Non-pigmented ciliary epithelial cell (primary cell): ENCODE measurements around the gene PLA2G2A.
"Not testable (repeated sequence)": the region's sequence is repeated elsewhere in the genome, so short reads cannot be mapped to it uniquely, and the experiment has no call there.

Experiments used
- DNase-seq: peaks from one replicate; pipeline ENCODE4 v3.0.0-alpha.2; 2010; ENCODE audit warnings: low read depth

Gene PLA2G2A

GRCh38 chr1:19973616-19974015, 5.8 kb downstream of the PLA2G2A start:
- DNase-seq: no peak

GRCh38 chr1:19971664-19972063, 7.8 kb downstream of the PLA2G2A start:
- DNase-seq: no peak

- no peak for DNase-seq
Observed at GRCh38 chr1:19969898-19970660, 9.3 kb downstream of the PLA2G2A start.

- no peak for DNase-seq
Observed at GRCh38 chr1:19967808-19968207, 11.6 kb downstream of the PLA2G2A start.

- no peak for DNase-seq
Observed at GRCh38 chr1:19964542-19964941, 14.9 kb downstream of the PLA2G2A start.

GRCh38 chr1:19963636-19964035, 15.8 kb downstream of the PLA2G2A start:
- no peak for DNase-seq

GRCh38 chr1:19960591-19960990, 18.8 kb downstream of the PLA2G2A start:
- DNase-seq: no peak

GRCh38 chr1:19957779-19958178, 21.6 kb downstream of the PLA2G2A start:
- no peak for DNase-seq

- DNase-seq: no peak
Observed at GRCh38 chr1:19955534-19956170, 23.8 kb downstream of the PLA2G2A start.

GRCh38 chr1:19954059-19954458, 25.4 kb downstream of the PLA2G2A start:
- DNase-seq: no peak

- DNase-seq: peak; percentile 55
Observed at GRCh38 chr1:19949016-19949415, 30.4 kb downstream of the PLA2G2A start.

- DNase-seq: no peak
Observed at GRCh38 chr1:19946971-19947370, 32.4 kb downstream of the PLA2G2A start.

GRCh38 chr1:19946331-19946751, 33.1 kb downstream of the PLA2G2A start:
- no peak for DNase-seq

GRCh38 chr1:19945914-19946313, 33.5 kb downstream of the PLA2G2A start:
- DNase-seq: no peak

GRCh38 chr1:19942657-19943056, 36.8 kb downstream of the PLA2G2A start:
- DNase-seq: no peak

GRCh38 chr1:19942088-19942487, 37.3 kb downstream of the PLA2G2A start:
- DNase-seq: no peak

- no peak for DNase-seq
Observed at GRCh38 chr1:19941206-19941568, 38.2 kb downstream of the PLA2G2A start.

GRCh38 chr1:19940486-19941205, 38.8 kb downstream of the PLA2G2A start:
- DNase-seq: no peak

- no peak for DNase-seq
Observed at GRCh38 chr1:19938472-19938871, 40.9 kb downstream of the PLA2G2A start.

GRCh38 chr1:19936061-19936750, 43.2 kb downstream of the PLA2G2A start:
- DNase-seq: no peak

- no peak for DNase-seq
Observed at GRCh38 chr1:19934336-19934735, 45.1 kb downstream of the PLA2G2A start.

GRCh38 chr1:19932866-19933265, 46.6 kb downstream of the PLA2G2A start:
- no peak for DNase-seq

- not testable (repeated sequence) for DNase-seq
Observed at GRCh38 chr1:19927130-19927421, 52.3 kb downstream of the PLA2G2A start.
